HG03025 (cell line): ENCODE data around the gene B3GNT5.
"Not testable (repeated sequence)": the region's sequence is repeated elsewhere in the genome, so short reads cannot be mapped to it uniquely, and the experiment has no call there.

Experiments used
- ATAC-seq: cut with Tn5 transposase; IDR thresholded peaks from one replicate; pipeline ENCODE4 v1.9.1; 2021; ENCODE audit warnings: mild to moderate bottlenecking, moderate library complexity; ENCODE audit not compliant: unreplicated experiment, low FRiP score

The B3GNT5 gene

DNA sequence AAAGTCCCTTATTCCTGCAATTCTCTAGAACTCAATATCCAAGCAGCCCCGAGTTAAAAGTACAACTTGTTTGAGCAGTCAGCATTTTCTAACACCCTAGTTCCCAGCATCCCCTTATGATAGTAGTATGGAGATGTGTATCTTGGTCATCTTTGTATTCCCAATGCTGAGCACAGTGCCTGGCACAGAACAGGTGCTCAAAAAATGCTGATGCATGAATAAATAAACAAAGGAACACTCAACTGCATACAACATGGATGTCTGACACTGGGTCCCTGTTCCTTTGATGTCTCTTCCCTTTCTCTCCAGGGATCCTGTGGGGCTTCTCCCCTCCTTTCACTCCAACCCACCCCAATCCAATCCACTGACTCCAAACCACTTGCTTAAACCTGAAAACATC, 23.9 kb upstream of the B3GNT5 start:
- no peak for ATAC-seq

DNA sequence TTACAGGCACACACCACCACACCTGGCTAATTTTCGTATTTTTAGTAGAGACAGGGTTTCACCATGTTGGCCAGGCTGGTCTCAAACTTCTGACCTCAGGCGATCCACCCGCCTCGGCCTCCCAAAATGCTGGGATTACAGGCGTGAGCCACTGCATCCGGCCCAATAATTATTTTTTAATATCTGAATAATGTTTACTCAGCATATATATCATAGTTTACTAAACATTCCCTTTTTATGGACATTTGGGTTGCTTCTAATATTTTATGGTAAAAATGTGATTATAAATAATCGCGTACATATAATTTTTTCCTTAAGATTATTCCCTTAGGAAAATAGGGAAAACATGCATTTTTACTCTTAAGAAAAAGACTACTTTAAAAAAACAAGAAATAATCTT, 22.8 kb upstream of the B3GNT5 start:
- ATAC-seq = not testable (repeated sequence)

DNA sequence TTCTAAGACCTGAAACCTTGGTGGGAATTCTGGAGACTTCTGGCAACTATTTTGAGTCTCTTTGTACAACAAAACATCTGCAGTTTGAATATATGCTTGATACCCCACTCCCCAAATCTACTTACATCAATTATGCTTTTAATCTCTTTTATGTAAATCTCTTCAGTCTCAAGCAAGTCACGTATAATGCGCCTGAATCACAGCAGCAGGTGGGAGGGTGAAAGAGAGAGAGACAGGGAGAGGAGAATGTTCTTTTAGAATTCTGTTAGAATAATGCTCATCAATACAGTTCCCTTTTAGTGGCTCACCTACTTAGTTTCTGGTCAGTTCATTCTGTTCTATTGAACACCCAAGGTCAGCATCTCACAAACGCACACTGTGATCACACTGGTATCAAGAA, 22.2 kb upstream of the B3GNT5 start:
- ATAC-seq = no peak

DNA sequence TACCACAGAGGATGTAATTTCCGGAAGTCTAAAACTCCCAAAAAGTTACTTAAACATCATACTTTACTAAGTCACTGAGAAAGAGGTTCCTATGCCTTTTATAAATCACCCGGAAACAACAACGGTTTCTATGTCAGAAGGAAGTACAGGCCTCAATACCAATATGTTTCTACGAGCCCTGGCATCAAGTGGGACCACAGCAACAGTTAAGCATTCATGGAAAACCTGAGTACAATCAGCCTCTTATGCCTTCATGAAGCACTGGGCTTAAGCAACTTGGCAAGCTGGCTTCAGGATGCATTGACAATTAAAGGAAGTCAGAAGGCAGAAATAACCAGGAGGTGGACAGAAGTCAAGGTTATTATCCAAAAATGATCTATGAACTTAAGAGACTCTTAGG, 19.1 kb upstream of the B3GNT5 start:
- no peak for ATAC-seq

DNA sequence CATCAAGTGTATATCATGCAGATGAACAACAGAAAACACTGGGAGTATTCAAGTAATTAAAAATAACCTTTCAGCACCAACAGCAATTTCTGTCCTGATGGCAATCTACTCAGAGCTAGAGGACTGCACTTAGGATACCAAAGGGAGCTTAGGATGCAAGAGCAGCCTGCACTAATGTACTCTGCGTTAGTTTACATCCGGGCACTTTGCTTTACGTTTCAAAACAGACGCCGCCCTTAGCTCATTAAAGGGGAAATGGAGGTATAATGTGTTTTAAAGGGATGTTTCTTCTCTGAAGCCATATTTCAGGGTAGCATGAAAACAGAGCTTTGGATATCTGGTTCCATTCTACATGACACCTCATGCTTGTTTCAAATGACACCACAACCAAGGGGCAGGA, 14.0 kb upstream of the B3GNT5 start:
- ATAC-seq = no peak

DNA sequence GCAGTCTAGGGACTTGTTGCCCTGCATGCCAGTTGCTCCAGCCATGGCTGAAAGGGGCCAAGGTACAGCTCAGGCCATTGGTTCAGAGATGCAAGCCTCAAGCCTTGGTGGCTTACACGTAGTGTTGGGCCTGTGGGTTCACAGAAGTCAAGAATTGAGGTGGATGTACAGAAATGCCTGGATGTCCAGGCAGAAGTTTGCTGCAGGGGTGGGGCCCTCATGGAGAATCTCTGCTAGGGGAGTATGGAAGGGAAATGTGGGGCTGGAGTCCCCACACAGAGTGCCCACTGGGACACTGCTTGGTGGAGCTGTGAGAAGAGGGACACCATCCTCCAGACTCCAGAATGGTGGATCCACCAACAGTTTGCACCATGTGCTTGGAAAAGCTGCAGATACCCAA, 10.6 kb upstream of the B3GNT5 start:
- ATAC-seq = no peak

DNA sequence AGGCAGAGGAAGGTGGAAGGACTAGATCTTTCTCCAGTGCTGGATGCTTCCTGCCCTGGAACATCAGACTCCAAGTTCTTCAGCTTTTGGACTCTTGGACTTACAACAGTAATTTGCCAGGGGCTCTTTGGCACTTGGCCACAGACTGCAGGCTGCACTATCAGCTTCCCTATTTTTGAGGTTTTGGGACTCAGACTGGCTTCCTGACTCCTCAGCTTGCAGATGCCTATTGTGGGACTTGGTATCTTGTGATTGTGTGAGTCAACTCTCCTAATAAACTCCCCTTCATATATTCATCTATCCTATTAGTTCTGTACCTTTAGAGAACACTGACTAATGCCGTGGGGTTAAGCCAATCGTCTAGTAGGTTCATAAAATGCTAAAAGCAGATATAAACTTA, 8.8 kb upstream of the B3GNT5 start:
- ATAC-seq = no peak

DNA sequence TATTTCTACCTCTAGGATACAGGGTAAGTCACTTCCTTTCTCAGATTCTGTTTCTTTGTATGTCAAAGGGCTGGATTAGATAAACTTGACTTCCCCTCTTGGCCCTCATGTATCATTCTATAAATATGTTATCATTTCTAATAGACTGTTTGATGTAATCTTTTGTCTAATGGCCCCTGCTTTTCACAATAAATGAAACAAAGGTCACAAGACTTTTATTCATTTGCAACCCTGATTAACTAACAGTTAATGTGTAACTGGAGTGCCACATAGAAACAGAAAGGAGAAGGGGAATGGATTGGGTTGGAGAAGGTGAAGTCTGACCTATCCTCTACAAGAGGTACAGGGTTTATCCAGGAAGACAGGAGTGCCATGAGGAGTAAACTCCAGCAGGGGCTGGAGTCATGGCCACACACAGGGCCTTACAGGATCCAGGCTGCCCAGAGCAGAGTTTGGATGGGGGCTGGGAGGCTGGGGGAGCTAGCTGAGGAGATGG, 8.0 kb upstream of the B3GNT5 start:
- no peak for ATAC-seq

DNA sequence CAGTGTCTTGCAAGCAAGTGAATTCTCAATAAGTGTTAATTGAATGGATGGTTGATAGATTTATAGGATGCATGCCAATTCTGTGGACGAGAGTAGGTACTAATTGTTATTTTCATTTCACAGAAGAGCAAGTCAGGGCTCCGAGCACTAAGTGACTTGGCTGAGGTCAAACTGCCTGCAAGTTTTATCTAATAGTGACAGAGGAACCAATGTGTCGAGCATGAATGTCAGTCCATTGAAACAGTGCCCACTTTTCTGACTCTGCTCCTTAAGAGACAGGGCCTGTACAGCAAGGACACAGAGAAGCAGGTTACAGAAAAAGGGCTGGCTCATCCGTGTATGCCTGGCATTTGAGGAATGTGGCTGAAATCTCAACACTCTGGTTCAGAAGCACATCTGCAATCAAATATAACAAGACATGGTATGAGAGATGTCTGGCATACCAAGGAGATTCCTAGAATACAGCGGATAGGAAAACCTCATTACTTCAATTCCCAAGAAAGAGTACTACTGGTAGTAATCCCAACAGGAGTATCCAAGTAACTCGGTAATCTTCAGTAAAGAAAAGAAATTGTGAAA, 6.0 kb upstream of the B3GNT5 start:
- no peak for ATAC-seq

DNA sequence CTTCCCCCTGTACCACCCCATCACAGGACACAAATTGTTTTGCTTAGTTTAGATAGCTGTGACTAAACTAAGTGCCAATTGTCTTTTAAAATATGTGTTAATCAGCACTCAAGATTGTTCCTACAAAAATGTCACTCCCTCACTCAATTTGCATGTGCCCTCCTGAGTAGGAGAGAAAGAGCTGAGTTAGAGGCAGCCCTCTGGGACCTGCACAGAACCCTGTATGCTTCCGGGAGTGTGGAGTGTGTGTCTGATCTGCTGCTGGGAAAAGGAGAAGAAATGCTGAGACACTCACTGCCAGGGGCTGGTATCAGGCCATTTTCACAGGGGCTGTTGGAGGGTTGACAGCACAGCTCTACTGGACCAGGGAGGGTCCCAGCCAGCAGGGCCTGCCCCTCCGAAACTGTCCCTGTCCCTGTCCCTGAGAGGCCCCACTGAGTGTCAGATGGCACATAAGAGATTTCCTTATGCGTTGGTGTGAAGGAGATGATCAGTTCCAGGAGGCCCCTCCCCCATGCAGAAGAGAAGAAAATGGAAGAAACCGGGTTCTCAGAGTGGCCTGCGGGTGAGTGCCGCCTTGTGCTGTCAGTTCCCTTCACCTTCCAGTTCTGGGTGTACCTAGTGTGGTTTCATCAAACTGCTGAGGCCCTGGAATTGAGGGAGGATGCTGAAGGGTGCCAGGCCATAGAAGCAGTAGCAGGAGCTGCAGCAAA, 3.9 kb upstream of the B3GNT5 start:
- ATAC-seq = no peak

DNA sequence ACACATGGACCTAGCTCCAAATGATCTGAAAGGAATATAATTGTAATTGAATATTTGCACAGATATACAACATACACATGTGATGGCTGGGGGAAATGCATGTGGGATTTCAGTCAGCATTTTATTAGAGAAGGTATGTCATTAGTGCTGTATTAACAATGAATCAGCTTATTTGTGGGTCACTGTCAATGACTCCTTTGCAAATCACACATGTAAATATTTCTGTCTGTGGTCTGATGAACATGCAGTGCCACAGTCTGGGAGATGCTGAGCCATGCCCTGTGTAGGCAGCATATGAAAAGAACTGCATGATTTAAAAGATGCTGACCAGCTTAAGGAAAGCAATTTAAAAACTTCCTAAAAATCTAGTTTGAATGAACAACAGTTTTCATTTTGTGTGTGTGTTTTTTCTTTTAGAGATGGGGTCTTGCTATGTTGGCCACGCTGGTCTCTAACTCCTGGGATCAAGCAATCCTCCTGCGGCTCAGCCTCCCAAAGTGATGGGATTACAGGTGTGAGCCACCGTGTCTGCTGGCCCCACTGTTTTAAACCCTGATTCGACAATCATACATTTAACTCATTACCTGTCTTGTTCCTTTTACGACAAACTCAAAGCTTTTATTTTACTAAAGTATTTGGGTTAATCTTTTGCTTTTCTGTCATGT, 803 bp upstream of the B3GNT5 start:
- no peak for ATAC-seq

DNA sequence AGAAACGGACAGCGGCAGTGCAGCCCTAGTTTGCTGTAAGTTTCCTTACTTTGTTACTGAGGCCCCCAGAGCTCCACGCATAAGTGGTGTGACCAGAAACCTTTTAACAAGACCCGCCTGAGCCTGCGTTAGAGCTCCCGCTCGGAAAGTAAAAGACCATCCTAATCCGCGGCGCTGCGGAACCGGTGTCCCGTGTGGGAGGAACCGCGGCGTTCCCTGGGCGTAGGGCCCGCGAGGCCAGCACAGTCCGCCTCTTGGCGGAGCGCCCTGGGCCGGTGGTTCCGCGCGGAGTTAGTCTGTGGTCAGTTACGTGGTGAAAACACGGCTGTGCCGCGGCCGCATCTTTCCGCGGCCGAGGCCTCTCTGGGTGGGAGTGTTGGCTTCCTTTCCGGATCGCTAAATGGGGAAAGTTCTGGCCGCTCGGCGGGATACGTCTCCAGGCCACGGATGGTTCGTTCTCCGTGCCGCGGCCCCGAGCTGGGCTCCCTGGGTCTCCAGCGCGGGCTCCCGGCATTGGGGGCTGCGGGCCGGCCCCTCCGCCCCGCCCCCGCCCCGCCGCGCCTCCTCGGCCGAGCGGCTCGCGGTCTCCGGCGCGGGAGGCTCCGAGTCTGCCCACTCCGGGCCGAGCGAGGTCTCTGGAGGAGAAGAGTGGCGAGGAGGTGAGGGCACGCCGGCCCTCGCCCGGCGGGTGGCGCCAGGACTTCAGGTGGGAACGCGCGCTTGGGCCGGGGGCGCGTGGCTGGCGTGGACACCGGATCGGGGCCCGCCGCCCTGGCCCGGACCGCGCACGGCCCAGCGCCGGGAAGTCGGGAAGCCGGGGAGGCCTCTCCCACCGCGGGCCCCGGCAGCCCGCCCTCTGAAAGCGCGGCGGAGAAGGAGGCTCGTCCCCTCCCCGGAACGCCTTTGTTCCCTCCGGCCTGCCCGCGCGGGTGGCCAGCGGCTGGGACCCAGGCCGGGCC, 754 bp downstream of the B3GNT5 start:
- ATAC-seq = no peak

DNA sequence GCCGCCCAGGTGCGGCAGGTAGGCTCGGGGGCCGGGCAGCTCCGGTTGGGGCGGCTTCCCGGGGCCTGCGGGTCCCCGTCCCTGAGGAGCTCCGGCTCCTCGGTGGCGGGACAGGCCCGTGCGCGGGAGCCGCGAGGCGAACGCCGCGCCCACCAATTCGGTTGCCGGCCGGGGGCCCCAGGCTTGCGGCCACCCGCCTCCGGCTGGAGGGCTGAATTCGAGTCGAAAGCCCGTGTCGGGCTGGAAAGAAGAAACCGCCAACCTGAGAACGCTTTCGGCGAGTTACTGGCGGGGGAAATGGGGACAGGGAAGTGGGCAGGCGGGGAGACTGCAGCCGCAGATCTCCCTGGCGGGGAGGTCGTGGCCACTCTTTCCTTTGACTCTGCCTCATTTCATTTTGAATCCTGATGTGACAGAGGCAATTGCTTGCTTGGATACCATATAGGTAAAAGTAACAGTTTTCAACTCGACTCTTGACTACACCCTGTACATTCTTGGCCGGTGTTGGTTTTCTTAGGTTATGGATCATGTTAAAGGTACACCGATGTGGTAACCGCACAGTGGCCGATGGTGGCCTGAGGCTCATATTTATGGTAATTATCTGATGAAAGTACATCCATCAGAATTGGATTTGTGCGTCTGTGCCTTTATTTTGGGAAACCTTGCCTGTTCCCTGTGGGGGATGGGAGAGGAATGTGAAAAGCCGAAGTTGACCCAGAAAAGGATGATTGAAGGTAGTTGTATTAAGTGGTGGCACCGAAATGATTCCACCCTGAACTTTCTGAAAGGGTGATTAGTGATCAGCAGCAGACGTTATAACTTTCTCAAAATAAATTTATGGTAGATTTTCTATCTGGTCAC, 1.7 kb downstream of the B3GNT5 start:
- ATAC-seq = no peak

DNA sequence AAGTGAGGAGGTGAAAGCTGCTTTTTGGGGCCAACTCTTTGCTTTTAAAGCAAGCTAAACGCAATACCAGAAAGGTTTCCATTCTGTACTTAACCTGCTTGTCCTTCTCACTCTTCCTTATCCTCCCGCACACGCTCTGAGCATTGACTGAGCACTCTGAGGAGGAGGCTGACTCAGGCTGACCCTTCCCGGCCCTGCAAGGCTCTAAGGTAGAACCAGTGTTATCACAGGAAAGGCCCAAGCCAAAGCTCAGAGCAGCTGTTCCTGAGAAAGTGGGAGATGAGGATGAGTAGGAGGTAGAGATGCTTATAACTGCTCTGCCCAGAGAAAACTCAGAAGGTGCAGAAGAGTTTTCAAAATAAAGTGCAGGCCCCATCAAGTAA, 2.3 kb downstream of the B3GNT5 start:
- no peak for ATAC-seq

DNA sequence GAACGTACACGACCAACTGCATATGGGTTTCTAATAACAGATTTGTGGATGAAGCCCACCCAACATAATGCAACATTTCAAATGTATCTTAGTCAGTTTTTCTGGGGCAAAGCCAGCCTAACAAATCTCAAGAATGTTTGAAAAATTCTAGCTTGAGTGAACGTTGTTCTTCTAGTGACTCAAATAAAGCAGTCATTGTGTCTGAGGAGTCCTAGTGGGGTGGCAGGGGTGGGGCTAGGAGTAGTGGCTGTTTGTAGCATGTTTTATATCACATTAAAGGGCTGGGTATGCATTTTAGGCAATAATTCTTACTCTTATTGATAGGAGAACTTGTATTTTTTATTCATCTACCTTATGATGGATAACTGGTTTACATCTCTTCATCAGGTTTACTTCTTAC, 6.0 kb downstream of the B3GNT5 start:
- no peak for ATAC-seq

DNA sequence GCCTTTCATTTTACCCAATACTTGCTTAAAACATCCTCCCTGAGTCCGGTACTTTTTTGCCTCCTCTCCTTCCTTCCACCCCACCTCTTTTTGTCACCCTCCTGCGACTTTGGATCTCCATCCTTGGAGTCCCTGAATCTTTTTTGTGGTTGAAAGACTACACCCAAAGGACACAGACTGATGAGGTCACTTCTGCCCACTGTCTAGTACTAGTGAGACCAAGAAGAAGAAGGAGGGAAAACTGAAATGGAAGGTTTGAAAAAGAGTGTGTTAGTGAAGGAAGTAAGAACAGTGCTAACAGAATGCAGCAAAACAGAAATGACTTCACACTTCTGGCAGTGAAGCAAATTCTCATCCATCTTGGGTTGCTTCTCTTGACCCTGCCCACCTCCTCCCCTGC, 6.6 kb downstream of the B3GNT5 start:
- no peak for ATAC-seq

DNA sequence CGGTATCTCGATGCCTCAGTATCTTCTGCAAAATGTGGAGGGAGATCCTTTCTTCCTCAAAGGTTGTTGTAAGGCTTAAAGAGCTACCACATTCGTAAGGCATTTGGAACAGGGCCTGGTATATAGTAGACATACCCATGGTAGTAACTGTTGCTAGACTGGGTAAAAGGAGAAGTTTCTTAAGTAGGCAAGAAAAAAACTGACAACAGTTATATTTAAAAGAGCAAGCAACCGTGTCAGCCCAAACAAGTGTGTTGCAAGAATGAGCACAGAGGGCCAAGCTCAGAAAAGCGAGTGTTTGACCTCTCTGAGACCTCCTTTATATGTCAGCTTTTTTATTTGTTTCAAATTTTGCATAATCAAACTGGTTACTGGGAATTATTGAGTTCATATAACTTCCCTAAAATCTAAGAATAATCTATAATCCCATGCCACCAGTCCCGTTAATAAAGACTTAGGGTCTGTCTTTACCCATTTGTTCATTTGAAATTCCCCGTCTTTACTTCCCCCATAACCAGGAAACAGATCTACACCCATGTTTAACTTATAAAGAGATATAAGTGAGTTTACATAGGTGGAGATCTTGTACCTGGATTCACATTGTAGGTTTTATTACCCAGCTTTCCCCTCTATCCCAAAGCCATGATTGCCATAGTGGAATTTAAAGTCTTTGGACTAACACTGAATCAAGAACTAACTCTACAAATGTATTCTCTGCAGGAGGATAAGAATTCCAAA, 7.3 kb downstream of the B3GNT5 start:
- ATAC-seq = no peak

DNA sequence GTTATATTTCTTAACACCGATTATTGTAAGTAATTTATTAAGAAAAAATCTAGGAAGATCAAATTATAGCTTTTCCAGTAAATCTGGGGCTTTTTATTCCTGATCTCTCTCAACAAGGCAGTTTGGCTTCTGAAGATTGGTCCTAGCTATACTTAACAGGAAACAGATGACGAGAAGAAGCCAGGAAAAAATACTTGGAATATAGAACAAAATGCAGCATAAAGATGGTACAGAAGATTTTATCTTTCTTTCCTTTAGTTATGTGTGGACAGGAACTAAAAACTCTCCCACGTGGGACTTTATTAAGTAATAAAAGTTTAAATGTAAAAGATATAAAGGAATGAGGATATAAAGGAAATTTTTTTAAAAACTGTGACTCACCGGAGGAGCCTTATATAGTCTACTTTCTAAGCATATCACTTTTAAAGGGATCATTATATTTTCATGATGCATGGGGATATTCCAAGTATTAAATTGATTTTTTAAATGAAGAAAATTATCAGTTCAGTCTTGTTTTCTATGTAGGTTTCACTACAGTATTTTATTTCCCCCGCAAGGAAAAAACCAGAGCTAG, 8.2 kb downstream of the B3GNT5 start:
- ATAC-seq = no peak

DNA sequence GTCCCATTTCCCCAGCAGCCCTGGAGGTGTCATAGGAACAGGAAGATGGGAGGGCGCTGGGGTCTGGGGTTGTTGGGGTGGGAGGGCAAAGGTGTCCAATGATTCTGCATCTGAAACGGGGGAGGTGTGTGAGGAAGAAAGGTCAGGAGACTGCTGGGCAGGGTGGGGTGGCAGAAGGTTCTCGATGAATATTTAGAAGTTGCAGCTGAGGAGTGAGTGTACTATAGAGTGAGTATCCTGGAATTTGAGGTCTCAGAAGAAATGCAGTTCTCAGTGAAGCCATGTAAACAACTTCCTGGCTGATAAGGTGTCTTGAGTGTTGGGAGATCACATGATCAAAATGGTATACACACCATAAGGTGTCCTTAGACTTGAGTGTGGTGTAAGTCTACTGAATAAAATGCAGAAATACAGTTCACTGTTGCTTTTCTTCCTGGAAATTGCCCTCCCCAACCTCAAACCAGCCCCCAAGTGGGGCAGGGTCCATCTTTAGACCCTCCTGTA, 9.9 kb downstream of the B3GNT5 start:
- ATAC-seq = no peak
